HG02870 (cell line): ENCODE measurements around the gene FOXD4L4.
"Not testable (repeated sequence)": the region's sequence is repeated elsewhere in the genome, so short reads cannot be mapped to it uniquely, and the experiment has no call there.

ENCODE experiments used
- ATAC-seq: cut with Tn5 transposase; IDR thresholded peaks from one replicate; pipeline ENCODE4 v1.9.1; 2021; ENCODE audit warnings: mild to moderate bottlenecking, moderate library complexity; ENCODE audit not compliant: unreplicated experiment

Gene FOXD4L4

DNA sequence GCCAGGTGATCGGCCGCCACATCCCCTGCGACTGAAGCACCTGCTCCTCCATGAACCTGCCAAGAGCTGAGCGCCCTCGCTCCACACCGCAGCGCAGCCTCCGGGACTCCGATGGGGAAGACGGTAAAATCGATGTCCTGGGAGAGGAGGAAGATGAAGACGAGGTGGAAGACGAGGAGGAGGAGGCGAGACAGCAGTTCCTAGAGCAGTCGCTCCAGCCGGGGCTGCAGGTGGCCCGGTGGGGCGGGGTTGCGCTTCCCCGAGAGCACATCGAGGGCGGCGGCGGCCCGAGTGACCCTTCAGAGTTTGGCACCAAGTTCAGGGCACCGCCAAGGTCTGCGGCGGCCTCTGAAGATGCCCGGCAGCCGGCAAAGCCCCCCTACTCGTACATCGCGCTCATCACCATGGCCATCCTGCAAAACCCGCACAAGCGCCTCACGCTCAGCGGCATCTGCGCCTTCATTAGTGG is at the start of gene FOXD4L4:
TSS of gene FOXD4L4 (plus strand) at position 51 of the 469 bp plus-strand sequence. CDS start at position 51, 0 bp downstream.
- not testable (repeated sequence) for ATAC-seq

DNA sequence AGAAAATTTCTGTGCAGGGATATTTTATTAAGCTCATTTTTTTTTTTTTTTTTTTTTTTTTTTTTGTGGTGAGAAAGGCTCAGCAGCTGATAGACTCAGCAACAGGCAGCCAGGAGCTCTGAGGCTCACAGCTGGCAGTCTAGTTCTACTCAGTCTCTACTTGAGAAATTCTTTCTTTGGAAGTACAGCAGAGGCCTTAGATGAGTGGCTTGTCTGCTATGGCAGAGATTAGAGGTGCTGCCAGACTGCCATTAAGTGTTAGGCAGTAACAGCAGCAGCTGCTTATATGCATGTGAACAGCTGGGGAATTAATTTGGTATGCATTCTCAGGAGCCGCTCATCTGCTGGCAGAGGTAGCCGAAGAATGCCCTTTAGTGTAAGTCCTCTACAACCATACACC is 33.4 kb upstream of the FOXD4L4 start:
- ATAC-seq: not testable (repeated sequence)

DNA sequence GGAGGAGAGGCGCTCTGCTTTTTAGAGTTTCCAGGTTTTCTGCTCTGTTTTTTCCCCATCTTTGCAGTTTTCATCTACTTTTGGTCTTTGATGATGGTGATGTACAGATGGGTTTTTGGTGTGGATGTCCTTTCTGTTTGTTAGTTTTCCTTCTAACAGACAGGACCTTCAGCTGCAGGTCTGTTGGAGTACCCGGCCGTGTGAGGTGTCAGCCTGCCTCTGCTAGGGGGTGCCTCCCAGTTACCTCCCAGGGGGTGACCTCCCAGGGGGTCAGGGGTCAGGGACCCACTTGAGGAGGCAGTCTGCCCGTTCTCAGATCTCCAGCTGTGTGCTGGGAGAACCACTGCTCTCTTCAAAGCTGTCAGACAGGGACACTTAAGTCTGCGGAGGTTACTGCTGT is 22.5 kb upstream of the FOXD4L4 start:
- ATAC-seq: not testable (repeated sequence)

DNA sequence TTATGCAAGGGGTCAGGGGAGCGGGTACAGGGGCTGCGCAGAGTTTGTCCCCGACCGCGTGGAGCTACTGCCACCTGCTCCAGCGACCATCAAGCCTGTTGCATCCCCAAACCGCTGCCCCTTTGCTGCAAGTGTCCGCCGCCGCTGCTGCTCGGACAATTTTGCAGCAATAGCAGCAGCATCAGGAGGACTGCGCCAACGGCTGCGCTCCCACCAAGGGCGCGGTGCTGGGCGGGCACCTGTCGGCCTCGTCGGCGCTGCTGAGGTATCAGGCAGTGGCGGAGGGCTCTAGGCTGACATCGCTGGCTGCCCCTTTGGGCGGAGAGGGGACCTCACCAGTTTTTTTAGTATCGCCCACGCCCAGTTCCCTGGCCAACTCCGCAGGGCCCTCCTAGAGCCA is 1.2 kb downstream of the FOXD4L4 start:
- ATAC-seq: not testable (repeated sequence)
